Psoas muscle (tissue), 8 donors: ENCODE results near the gene SMIM13. TPM values are rescaled to one million over a fixed set of nuclear protein-coding genes. Genes with fewer than 3 reads are reported as not detected.

Experiments
- ATAC-seq, 4 donors: fragments of 200-7000 bp; cut with Tn5 transposase; one replicate each; pipeline ENCODE4 v1.9.1; 2020; ENCODE audit warnings: moderate library complexity in 3 of 4, mild to moderate bottlenecking in 2 of 4
- DNase-seq, 2 donors: peaks; one replicate each; pipeline ENCODE4 v3.0.0-alpha.2; 2020
- H3K27ac ChIP-seq: fragments of 200-600 bp; one replicate; pipeline ENCODE4 v1.8.0; 2022
- H3K27me3 ChIP-seq, 3 donors: fragments of 200-600 bp in 1 of 3; one replicate each; pipeline versions ENCODE4 v1.6.1 to v1.8.0; 2013 to 2022; ENCODE audit warnings: low read length in 2 of 3, mild to moderate bottlenecking in 2 of 3, moderate library complexity in 1 of 3; ENCODE audit not compliant: insufficient read depth in 3 of 3
- H3K36me3 ChIP-seq, 2 donors: fragments of 200-600 bp in 1 of 2; one replicate each; pipeline versions ENCODE4 v1.6.1 to v1.8.0; 2013 to 2022; ENCODE audit warnings: low read depth in 1 of 2, mild to moderate bottlenecking in 1 of 2, moderate library complexity in 1 of 2; ENCODE audit not compliant: insufficient read depth in 1 of 2
- H3K4me1 ChIP-seq: fragments of 200-600 bp; one replicate; pipeline ENCODE4 v1.8.0; 2022
- H3K4me3 ChIP-seq: fragments of 200-600 bp; one replicate; pipeline ENCODE4 v1.8.0; 2022; ENCODE audit warnings: mild to moderate bottlenecking
- H3K9me3 ChIP-seq: fragments of 200-600 bp; one replicate; pipeline ENCODE4 v1.8.0; 2022
- CTCF ChIP-seq: fragments of 200-600 bp; IDR thresholded peaks from one replicate; pipeline ENCODE4 v1.8.0; 2022; ENCODE audit warnings: antibody characterized with exemption
- WGBS, 3 donors: extraction: QIAGEN DNeasy Blood & Tissue Kit; methylation state at CpG; one replicate each; pipeline versions ENCODE4 v1.1.6 to v1.1.7; 2013; 5-methylcytosine and 5-hydroxymethylcytosine counted together
- intact Hi-C, 2 donors: fragments of 100-400 bp; cut with DNase I; formaldehyde crosslinking; loops; one replicate each; pipeline versions ENCODE4 v1.11.0 to v1.14.2; 2022
- polyA plus RNA-seq, 3 donors: library from polyadenylated mRNA; stranded (reverse); fragments of 200-250 nt; gene quantifications; one replicate each; pipeline ENCODE4 v1.2.3, GENCODE V29; 2013
- total RNA-seq, 4 donors: library from RNA; stranded (reverse); fragmentation: NEBNext Ultra II Directional in 2 of 4; extraction: Animal tissue kit (Norgen Biotek cat#: 25700) in 2 of 4; gene quantifications; one replicate each; pipeline versions ENCODE4 v1.2.1 to v1.2.4, GENCODE V29; 2021 to 2023
- donor health status: healthy with polysubstance abuse.
- donor health status: DM: no; HTN: no; CAD: no; lungs with moderate emphysema.
- donor health status: Bipolar disorder and iron deficiency.
- donor health status: healthy.
- donor health status: DM: yes; HTN: yes; CAD: no.
- donor health status: DM: no; HTN: no; CAD: no.
- donor health status: DM: no; HTN: no; CAD: no.
- donor health status: DM: yes; HTN: yes; CAD: no.

Gene SMIM13
- total and polyA plus RNA-seq, 7 donors, result 5.6 to 19.1 (median 10.5) TPM

DNA sequence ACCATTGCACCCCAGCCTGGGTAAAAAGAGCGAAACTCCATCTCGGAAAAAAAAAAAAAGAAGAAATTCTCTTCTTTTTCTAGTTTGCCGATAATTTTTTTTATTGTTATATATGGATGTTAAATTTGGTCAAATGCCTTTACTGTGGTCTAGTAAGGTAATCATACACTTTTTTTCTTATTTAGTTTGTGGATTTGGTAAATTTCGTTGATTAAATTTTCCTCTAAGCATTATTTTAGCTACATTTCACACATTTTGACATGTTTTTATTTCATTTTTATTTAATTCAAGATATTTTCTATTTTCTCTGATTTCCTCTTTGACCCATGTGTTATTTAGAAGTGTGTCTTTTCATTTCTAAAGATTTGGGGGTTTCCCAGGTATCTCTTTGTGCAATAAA, 31.6 kb upstream of the SMIM13 start:
- no peaks in the 10 kb centered on the region for H3K4me1 ChIP-seq
- intact Hi-C loops, result loop anchor here in 1 of 2 donors (10.0 kb wide), 1 partner anchor 107 kb away; no protein-coding TSS in a partner anchor
- H3K36me3 ChIP-seq, result no peaks in the 10 kb centered on the region
- no peaks in the 10 kb centered on the region for H3K27me3 ChIP-seq
- no peak for DNase-seq
- no peak for ATAC-seq
- TF ChIP-seq CTCF, result no peak
- no peak overlapping the region for H3K27ac ChIP-seq
- H3K9me3 ChIP-seq, result no peaks in the 10 kb centered on the region
- no peak overlapping the region for H3K4me3 ChIP-seq
- WGBS, 3 donors, result 90 to 94% (median 93%) methylated on average over 4 of the region's 4 CpGs

DNA sequence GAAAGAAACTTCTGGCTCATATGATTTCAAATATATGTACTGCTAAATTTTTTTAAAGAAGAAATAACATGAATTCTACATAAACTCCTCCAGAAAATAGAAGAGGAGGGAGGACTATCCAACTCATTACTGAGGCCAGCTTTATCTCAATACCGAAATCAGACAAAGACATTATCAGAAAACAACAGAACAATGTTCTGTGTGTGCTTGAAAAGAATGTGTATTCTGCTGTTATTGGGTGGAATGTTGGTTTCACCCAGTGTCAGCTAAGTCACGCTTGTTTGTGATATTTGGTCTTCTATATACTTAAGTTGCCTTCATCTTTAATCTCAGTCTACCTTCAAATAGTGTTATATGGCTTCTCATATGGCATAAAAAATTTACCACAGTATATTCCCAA, 30.9 kb upstream of the SMIM13 start:
- 74 to 85% (median 77%) methylated on average over 2 of the region's 2 CpGs for WGBS, 3 donors
- Histone ChIP-seq H3K4me3 (no peak overlapping the region), H3K36me3 (no peaks in the 10 kb centered on the region), H3K27ac (no peak overlapping the region), H3K9me3 (no peaks in the 10 kb centered on the region), H3K4me1 (no peaks in the 10 kb centered on the region), H3K27me3 (no peaks in the 10 kb centered on the region)
- TF ChIP-seq CTCF, result no peak
- ATAC-seq, result no peak
- intact Hi-C loops, result loop anchor here in 1 of 2 donors (10.0 kb wide), 1 partner anchor 108 kb away; no protein-coding TSS in a partner anchor
- DNase-seq, result no peak

DNA sequence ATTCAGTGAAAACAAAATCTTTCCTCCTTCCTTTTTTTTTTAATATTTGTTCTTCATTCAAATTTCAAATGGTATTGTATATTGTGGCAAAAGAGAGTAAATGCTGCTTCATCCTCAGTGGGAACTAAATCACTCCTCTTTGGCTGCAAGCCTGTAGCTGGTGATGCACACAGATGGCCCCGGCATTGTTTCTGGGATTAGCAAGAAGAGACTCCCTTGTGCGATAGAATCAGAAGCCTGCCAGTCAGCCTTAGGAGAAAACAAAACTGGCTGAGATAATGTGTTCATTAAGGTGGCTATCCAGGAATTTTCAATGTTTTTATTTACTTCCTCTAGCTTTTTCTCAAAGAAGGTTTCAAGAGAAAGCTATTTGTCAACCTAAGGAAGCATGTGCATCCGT, 28.8 kb upstream of the SMIM13 start:
- Histone ChIP-seq H3K36me3 (no peaks in the 10 kb centered on the region), H3K27ac (no peak overlapping the region), H3K9me3 (no peaks in the 10 kb centered on the region), H3K27me3 (no peaks in the 10 kb centered on the region), H3K4me1 (no peaks in the 10 kb centered on the region), H3K4me3 (no peak overlapping the region)
- WGBS, 3 donors, result 33 to 40% (median 36%) methylated on average over 3 of the region's 3 CpGs
- DNase-seq, result no peak
- ATAC-seq, result no peak
- TF ChIP-seq CTCF, result no peak
- intact Hi-C loops, result loop anchor here in 1 of 2 donors (10.0 kb wide), 1 partner anchor 110 kb away; no protein-coding TSS in a partner anchor

GRCh38 chr6:11065436-11066202, 28.0 kb upstream of the SMIM13 start:
- Histone ChIP-seq H3K4me3 (no peak overlapping the region), H3K27me3 (no peaks in the 10 kb centered on the region), H3K36me3 (no peaks in the 10 kb centered on the region), H3K27ac (no peak overlapping the region), H3K9me3 (no peaks in the 10 kb centered on the region), H3K4me1 (no peaks in the 10 kb centered on the region)
- no peak for ATAC-seq
- TF ChIP-seq CTCF, result no peak
- DNase-seq, result no peak
- 79 to 85% (median 83%) methylated on average over 6 of the region's 6 CpGs for WGBS, 3 donors
- intact Hi-C loops, result loop anchor here in 1 of 2 donors (10.0 kb wide), 1 partner anchor 111 kb away; no protein-coding TSS in a partner anchor
